GM19468 (cell line): ENCODE measurements around the gene SLC17A2.

ENCODE experiments used
- ATAC-seq: cut with Tn5 transposase; IDR thresholded peaks from one replicate; pipeline ENCODE4 v1.9.1; 2021; ENCODE audit warnings: mild to moderate bottlenecking, moderate library complexity, moderate number of reproducible peaks; ENCODE audit not compliant: unreplicated experiment; ENCODE audit errors: extremely low read depth

Gene SLC17A2, protein sequence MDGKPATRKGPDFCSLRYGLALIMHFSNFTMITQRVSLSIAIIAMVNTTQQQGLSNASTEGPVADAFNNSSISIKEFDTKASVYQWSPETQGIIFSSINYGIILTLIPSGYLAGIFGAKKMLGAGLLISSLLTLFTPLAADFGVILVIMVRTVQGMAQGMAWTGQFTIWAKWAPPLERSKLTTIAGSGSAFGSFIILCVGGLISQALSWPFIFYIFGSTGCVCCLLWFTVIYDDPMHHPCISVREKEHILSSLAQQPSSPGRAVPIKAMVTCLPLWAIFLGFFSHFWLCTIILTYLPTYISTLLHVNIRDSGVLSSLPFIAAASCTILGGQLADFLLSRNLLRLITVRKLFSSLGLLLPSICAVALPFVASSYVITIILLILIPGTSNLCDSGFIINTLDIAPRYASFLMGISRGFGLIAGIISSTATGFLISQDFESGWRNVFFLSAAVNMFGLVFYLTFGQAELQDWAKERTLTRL

GRCh38 chr6:25930532-25931410 lies at the start of gene SLC17A2:
Gene SLC17A2, minus strand, starts transcription at chr6:25930691. Its CDS starts 4,895 bp downstream, at chr6:25925796.
- no peak for ATAC-seq

GRCh38 chr6:25975923-25976560 lies 45.6 kb upstream of the SLC17A2 start:
- no peak for ATAC-seq

GRCh38 chr6:25973923-25974555 lies 43.5 kb upstream of the SLC17A2 start:
- ATAC-seq = no peak

DNA sequence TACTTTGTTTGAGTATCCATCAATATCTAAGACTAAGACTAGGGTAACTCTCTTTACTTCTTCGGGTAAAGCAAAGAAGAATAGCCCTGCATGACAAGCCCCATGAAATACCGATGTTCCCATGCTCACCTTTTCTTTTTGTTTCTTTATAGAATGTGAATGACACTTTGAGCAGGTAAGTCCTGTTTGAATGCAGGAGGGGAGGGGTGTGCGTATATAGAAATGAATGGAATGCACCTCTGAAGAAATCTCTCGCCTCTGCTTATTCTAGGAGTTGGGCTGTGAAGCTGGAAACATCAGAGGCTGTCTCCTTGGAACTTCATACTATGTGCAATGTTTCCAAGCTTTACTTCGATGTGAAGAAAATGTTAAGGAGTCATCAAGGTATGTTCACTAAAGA lies 42.4 kb upstream of the SLC17A2 start:
- no peak for ATAC-seq

GRCh38 chr6:25972128-25972527 lies 41.6 kb upstream of the SLC17A2 start:
- no peak for ATAC-seq

DNA sequence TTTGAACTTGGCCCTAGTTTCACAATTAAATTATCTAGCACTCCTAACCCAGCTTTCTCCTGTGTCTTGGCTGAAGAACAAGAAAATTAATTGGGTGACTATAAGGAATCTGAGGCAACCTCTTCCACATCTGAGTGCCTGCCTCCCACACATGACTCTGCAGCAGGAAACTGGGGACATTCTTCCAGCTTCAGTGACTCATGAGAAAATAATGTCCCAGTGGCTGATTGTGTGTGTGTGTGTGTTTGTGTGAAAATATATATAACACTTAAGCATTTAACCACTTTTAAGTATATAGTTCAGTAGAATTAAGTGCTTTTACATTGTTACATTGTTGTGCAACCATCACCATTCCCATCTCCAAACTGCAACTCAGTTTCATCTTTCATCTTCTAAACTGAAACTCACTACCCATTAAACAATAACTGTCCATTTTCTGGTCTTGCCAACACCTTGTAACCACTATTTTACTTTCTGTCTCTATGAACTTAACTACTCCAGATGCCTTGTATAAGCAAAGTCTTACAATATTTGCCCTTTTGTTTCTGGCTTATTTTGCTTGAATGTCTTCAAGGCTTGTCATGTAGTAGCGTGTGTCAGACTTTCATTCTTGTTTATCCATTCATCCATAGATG lies 40.8 kb upstream of the SLC17A2 start:
- no peak for ATAC-seq

- ATAC-seq = no peak
Measured at GRCh38 chr6:25968769-25969168, 38.3 kb upstream of the SLC17A2 start.

DNA sequence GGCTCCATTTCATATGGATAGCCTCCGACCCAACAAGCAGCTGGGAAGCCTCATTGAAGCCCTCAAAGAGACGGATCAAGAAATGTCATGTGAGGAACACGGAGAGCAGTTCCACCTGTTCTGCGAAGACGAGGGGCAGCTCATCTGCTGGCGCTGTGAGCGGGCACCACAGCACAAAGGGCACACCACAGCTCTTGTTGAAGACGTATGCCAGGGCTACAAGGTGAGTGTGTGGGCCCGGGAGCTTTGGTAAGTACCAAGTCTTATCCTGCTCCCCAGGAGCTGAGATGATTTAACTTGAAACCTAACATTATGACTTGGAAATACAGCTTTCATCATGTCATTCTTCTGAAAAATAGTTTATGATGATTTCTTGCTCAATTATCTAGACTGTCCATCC lies 36.2 kb upstream of the SLC17A2 start:
- no peak for ATAC-seq

DNA sequence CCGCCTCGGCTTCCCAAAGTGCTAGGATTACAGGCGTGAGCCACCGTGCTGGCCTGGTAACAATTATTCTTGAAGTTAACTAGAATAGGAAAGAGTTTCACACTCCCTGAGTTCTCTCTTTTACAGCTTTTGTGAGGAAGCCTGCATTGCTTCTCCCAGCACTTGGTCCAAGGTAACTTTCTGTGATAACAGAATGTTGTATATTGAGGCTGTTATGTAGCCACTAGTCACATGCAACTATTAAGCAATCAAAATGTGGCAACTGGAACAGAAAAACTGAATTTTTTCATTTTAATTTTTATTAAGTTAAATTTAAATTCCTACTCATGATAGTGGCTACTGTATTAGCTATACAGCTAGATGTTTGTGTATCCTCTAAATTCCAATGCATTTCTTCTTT lies 34.6 kb upstream of the SLC17A2 start:
- ATAC-seq = no peak

DNA sequence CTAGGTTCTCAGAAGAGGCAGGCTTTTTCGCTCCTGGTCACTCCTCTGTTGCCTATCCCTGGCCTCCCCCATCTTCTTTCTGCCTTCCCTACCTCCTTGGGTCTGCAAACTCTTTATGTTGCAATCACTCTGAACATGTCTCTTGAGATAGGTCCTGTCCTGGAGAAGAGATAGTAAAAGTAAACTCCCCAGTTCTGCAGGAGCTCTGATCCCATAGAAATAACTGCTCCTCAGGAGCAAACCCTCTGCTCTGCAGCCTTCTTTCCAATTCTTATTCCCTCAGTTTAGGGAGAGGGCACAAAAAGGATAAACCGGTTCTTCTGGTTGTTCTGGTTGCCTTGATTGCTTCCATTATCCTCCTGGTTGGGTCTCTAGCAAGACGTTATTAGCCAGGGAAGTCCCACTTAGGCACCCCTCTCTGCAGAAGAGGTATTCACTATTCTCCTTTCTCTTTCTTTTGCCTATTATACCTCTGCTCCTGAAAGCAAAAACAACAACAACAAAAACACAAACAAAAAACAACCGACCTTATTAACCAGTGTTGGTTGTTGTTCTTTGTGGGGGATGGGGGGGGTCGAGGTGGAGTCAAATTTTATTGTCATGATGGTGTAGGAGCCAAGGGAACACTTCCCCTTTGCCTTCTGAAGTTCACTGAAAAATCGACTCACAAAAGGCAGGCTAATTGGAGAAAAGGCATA lies 33.1 kb upstream of the SLC17A2 start:
- ATAC-seq = no peak

GRCh38 chr6:25962149-25963127 lies 31.9 kb upstream of the SLC17A2 start, which contains the start of gene TRIM38:
Gene TRIM38, plus strand, starts transcription at chr6:25962802. Its CDS starts 3,721 bp downstream, at chr6:25966523.
- ATAC-seq = peak; percentile 61

DNA sequence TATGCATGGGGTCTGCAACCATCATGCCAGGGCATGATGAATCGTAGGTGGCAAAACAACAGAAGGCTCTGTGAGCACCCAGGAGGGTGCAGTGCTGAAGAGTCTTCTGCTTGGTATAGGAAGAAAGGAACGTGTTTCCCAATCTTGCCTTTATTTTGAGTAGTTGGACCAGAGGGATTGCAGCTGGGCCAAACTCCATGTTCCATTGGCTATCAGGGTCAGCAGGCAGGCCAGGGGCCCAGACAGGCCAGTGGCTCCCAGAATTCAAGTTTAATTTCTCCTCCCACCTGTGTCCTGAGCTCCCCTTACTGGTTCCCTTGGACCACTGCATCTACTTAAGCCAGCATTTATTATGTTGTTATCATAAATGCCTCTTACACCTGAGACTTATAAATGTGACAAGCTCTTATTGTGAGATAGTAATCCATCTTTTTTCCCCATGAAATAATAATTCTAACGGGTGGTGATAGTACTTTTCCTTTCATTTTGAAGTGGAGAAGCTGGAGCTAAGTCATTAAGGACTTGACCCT lies 31.2 kb upstream of the SLC17A2 start:
- ATAC-seq = no peak

DNA sequence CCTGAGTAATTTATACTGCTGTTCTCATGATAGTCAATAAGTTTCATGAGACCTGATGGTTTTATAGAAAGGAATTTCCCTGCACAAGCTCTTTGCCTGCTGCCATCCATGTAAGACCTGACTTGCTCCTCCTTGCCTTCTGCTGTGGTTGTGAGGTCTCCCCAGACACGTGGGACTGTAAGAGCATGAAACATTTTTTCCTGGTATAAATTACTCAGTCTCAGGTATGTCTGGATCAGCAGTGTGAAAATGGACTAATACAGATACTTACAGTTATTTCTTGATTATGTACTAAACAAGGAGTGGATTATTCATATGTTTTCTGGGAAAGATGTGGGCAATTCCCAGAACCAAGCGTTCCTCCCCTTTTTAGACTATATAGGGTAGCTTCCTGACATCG lies 30.2 kb upstream of the SLC17A2 start:
- no peak for ATAC-seq

- ATAC-seq = no peak
Measured at GRCh38 chr6:25959890-25960536, 29.5 kb upstream of the SLC17A2 start.

- no peak for ATAC-seq
Measured at GRCh38 chr6:25958700-25959162, 28.2 kb upstream of the SLC17A2 start.

DNA sequence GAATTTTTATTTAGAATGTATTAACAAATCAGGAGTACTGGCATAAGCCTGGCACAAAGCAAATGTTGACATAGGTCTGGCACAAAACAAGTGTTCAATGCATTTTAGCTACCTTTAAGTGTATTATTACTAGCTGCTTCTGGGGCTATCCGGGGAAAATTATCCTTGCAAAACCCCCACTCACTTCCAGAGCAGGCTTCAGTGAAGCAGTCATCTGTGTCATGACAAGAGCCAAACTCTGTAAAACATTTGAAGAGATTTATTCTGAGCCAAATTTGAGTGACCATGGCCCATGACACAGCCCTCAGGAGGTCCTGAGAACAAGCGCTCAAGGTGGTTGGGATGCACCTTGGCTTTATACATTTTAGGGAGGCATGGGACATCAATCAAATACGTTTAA lies 25.7 kb upstream of the SLC17A2 start:
- ATAC-seq = no peak

DNA sequence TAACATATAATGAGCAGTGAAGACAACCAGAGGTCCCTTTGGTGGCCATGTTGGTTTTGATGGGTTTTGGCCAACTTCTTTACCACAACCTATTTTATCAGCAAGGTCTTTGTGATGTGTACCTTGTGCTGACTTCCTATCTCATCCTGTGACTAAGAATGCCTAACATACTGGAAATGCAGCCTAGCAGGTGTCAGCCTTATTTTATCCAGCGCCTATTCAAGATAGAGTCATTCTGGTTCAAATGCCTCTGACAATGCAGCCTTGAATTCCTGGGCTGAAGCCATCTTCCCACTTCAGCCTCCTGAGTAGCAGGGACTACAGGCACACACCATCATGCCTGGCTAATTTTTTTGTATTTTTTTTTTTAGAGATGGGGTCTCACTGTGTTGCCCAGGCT lies 24.3 kb upstream of the SLC17A2 start:
- no peak for ATAC-seq
